ENCODE measurements around the gene TNNT1.
"Not testable (repeated sequence)": the region's sequence is repeated elsewhere in the genome, so short reads cannot be mapped to it uniquely, and the experiment has no call there.

TNNT1 gene

DNA sequence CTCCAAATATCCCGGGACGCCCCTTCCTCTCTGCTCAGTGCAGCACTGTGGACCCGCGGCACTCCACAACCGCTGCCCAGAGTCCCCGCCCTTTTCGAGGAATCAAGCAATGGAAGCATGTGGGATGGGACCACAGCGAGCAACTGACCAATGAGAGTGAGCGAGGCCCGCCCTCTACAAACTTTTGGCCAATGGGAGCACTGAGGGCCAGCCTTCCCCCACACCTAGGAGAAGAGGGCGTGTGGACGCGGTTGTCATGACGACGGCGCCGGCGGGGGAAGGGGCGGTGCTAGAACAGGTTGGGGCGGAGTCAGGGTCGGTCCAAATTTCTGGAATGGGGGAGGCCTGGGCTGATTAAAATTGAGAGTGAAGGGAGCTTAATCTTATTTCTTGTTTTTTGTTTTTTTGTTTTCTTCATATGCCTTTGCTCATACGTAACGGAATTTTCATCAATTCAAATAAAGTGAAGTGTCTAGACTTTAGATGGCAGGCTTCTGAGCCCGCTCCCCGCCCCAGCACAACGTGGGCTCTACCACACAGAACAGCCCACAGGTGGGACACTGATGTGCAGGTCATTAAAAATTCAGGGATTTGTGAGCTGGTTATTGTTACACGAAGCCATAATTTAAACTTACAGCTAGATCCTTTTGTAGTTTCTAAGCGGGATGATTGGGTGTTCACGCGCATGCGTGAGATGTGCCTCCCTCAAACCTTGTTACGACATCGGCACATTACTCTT lies 17.7 kb upstream of the TNNT1 start, which contains the start of gene DNAAF3:
TSS of gene DNAAF3 (minus strand) at position 84 of the 739 bp plus-strand sequence. CDS start 200 bp downstream, outside the sequence.
- DNase-seq: peak; percentile 99

DNA sequence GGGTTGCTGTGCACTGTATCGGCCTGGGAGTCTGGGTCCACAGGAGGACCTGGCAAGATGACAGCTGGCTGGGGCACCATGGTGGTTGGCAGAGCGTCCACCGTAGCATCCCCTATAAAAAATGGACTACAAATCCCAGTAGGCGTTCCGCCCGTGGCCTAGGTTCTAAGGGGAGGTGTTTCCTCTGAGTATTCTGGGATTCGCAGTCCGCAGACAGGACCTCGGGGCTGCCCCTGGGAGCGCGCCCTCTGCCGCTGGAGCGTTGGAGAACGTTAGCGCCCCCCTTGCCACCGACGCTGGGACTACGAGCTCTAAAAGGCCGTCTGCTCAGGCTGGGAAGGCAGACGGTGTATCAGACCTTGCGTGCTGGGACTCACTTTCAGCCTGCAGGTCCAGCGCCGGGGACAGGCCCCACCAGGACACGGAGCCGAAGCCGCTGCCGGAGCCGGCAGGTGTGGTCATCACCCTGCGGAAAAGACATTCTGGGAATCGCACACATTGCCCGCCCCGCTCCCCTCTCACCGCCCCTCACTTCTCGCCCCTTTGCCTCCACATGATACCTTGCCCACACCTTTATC lies 17.0 kb upstream of the TNNT1 start:
- peak; percentile 83 for DNase-seq

DNA sequence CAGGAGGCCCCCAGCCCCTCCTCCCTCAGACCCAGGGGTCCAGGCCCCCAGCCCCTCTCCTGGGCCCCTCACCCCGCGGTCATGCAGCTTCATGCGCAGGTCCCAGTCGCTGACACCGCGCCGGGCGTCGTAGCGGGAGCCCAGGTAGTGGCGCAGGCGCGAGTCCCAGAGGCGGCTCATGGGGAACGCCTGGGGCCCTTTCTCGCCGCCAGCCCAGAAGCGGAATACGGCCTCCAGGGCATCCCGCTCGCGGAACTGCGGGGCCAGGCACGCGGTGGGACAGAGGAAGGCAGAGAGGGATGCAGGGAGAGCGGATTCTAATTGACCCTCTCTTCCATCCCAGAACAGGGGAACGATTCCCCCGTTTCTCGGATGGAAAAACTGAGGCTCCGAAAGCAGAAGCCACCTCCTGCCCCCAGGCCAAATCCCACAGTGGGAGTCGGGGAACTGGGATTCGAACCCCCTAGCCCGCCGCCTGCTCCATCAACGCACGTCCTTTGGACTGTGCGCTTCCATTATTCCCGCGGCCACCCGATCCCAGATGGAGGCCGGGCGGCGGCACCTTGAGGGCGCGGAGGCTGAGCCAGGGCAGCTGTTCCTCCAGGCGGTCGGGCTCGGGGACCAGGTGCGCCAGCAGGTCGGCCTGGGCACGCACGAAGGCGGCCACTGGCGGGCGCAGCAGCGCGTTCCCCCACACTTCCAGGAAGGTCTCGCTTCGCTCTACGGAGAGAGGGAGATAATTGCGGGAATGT lies 12.7 kb upstream of the TNNT1 start:
- DNase-seq: no peak

DNA sequence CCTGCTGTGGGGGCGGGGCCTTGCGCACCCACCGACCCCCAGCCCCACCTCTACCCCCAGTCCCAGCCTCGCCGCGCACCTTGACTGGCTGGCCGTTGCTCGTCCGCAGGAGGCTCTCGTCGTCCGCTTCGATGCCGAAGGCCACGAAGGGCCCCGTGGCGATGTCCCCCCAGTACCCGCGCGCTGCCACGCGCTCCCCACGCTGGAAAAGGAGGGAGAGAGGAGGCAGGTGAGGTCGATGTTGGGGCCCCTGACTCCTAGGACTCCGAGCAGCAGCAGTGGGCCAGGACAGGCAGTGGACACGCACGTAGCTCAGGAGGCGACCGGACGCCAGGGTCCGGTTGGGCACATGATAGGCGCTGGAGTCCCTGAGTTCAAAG lies 12.0 kb upstream of the TNNT1 start:
- DNase-seq: no peak

DNA sequence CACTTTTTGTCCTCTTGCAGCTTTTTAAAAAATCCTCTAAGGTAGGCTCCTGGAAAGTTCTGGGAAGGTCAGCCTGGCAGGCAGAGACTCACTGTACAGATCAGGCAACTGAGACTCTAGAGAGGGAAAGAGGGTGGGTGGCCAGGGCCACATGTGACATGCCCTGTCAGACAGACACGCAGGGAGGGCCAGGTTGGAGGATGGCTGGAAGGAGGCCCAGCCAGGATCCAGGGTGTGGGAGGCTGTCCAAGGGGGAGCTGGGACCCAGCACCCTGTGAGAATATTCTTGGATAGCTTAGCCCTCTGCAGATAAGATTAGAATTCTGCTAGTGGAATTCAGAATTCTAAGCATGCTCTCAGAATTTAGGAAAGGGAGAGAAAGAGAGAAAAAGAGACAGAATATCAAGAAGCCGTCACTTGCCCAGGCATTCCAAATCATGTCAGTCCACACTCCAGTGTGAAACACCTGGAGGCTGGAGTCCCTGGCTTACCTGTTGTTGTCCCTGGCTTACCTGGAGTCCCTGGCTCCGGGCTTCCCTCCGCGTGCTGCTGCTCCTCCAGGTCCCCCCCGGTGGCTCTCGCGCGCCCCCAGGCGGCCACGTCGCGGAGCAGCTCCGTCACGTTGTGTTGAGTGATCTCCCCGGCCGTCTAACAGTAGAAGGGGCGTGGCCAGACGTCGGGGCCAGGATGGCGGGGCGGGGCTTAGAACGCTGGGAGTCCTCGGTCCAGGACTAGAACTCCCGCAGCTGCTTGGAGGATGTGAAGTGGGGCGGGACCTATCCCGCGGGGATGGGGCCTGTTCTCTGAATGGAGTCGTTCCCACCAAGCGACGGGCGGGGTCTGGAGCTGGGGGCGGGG lies 11.4 kb upstream of the TNNT1 start:
- DNase-seq: peak; percentile 96

DNA sequence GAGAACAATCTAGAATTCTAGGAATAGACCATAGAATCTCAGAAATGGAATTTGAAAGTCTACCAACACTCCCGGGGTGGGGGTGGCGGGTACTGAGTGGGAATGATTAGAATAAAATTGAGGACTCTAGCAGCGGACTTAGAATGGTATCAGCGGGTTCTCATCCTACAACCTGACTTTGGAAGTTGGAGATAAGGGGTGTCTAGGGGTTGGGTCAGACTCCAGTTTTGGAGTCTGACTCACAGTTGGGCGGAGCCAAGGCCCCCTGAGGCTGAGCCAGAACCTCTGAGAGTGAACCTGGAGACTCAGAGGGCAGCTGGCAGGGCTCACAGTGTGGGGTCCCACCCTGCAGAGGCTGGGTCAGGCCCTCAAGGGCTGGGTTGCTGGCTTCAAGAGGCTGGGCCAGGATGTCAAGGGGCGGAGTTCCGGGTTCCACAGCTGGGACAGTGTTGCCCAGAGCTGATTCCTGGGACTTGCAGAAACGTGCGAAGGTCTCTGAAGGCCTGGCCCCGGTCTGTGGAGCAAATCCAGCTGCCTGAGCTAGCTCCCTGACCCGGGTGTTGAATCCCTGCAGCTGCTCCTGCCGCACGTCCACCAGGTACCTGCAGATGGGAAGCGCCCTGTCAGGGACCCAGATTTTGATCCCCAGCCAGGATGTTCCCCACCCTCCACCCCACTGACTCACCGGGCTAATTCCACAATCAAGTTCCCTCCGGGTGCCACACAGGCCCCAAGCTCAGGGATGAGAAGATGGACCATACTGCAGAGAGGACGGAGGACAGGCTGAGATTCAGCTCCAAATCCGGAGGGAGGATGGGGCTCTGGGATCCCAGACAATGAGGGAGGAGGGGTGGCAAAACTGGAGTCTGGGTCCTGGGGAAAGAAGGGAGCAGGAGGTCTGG lies 10.1 kb upstream of the TNNT1 start:
- no peak for DNase-seq

DNA sequence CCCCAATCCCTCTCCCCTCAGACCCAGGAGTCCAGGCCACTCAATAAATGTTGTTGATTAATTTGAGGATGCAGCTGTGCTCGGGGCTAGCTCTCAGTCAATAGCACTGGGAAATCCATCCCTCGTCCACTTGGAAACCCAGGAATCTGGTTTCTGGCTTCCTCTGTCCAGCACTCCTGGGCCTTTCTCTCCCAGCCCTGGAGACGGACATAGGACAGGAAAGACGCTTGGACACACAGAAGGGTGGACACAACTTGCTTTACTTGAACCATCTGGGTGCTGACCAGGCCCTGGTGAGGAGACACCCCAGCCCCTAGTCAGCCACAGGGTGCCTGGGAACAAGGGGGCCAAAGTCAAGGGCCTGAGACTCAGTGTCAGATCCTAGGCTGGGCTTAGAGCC lies 9.4 kb upstream of the TNNT1 start:
- DNase-seq: no peak

DNA sequence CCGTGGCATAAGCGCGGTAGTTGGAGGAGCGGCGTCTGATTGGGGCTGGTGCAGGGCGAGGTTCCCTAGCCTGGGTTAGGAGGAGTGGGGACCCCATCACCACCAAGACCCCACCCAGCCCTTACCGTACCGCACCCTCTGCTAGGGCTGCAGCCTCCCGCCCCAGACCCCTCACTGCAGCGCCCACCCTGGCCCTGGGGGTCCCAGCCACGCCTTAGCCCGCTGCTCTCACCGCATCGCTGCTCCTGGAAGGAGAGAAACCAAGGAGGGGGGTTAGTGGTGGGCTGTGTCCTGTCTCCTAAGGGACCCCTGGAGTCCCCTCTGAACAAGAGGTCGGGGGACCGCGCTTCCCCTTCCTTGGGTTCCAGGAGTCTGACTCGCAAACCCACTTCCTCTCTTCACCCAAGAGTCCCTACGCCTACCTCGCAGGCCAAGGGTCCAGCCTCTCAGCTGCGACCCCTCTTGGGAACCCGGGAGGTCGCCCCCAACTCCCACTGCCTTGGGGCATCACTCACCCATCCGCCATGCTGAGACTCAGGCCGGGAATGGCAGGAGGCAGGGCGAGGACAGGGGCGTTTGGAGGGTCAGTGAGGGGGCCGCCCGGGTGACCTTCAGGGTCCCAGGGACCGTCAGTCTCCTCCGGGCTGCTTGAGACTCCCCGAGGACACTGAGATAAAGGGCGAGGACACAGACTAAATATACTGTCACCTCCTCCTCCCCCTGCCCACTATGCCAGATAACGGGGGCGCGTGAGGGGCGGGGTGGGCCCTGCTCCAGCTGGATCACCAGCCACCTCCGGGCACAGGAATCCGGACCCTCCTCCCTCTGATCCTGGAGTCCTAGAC lies 8.3 kb upstream of the TNNT1 start, which contains the start of gene TNNI3:
TSS of gene TNNI3 (minus strand) at position 669 of the 845 bp plus-strand sequence. CDS start at position 526, 143 bp downstream.
- DNase-seq: no peak

DNA sequence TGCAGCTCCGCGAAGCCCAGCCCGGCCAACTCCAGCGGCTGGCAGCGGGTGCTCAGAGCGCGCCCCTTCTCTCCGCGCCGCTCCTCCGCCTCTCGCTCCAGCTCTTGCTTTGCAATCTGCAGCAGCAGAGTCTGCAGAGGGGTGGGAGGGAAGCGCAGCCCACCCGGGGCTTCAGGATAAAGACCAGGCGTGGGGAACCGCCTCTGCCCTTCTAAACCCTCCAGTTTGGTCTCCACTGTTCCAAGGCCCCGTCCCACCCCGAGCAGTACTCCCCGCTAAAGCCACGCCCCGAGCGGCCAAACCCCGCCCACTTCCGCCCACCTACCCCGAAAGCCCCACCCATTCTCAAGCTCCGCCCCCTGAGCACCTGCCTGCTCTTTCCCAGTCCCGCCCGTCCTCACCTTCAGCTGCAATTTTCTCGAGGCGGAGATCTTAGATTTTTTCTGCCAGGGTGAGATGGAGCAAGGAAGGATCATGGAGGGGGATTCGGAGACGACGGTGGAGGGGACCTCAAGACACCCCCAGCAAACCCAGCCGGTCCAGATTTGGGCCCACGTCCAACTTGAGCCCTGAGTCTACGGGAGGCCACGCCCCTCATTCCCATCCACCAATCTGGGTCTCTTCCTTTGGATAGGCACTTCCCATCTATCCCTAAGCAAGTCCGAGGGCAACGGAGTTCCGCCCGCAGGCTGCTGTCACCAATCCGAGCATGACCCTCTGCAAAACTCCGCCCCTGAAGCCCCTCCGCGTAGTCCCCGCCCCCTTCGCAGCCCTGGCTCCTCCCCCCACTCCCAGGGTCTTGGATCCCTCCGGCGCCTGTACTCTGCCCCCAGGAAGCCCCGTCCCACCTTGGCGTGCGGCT lies 7.4 kb upstream of the TNNT1 start:
- DNase-seq: peak; percentile 96

DNA sequence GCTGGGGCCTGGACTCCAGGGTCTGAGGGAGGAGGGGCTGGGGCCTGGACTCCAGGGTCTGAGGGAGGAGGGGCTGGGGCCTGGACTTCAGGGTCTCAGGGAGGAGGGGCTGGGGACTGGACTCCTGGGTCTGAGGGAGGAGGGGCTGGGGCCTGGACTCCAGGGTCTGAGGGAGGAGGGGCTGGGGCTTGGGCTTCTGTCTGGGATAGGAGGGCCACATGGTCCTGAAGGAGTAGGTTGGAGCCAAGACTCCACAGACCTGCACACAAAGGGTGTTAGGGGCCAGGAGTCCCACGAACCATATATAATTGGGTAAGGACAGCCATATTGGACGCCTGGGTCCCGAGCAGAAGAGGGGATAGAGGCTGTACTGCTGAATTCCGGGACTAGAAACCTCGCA lies 6.8 kb upstream of the TNNT1 start:
- not testable (repeated sequence) for DNase-seq

DNA sequence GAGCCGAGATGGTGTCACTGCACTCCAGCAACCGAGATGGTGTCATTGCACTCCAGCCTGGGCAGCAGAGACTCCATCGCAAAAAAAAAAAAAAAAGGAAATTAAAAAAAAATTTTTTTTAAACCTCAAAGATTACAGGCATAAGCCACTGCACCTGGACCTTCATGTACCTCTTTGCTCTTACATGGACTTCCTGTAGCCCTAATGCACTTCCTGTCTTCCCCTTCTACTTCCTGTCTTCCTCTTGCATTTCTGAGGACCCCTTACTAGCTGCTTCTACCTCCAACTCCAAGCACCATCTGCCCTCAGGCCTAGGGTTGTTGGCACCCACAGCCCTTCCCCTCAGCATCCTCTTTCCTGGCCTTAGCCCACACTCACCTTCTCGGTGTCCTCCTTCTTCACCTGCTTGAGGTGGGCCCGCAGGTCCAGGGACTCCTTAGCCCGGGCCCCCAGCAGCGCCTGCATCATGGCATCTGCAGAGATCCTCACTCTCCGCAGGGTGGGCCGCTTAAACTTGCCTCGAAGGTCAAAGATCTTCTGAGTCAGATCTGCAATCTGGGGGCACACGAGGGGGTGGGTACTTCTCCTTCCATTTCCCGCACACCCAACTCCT lies 4.8 kb upstream of the TNNT1 start:
- no peak for DNase-seq

DNA sequence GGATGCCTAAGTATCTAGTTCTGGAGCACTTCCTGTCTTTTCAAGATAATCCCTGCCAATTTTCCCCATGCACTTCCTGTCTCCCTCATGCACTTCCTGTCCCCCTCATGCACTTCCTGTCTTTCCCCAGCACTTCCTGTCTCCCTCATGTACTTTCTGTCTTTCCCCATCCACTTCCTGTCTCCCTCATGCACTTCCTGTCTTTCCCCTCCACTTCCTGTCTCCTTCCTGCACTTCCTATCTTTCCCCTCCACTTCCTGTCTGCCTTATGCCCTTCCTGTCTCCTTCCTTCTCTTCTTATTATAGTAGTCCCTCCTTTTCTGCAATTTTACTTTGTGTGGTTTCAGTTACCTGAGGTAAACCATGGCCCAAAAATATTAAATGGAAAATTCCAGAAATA lies 3.0 kb upstream of the TNNT1 start:
- no peak for DNase-seq

DNA sequence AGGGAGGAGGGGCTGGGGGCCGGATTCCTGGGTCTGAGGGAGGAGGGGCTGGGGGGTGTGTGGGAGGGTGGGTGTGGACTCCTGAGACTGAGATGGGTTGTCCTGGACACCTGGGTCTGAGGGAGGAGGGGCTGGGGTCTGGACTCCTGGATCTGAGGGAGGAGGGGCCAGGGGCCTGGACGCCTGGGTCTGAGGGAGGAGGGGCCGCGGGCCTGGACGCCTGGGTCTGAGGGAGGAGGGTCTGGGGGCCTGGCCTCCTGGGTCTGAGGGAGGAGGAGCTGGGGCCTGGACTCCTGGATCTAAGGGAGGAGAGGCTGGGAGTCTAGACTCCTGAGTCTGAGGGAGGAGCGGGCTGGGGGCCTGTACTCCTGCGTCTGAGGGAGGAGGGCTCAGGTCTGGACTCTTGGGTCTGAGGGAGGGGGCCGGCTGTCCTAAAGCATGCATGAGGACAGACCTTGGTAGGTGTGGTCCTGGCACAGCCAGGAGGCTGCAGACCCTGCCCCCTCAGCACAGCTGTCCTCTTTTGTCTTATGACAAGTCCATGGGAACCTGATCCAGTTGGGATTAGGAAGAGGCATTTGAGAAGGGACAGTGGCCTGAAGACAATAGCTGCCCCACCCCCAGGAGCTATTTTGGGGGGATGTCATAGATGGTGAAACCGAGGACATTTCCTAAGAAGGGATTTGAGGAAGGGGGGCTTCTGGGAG lies 1.3 kb downstream of the TNNT1 start:
- DNase-seq: no peak

DNA sequence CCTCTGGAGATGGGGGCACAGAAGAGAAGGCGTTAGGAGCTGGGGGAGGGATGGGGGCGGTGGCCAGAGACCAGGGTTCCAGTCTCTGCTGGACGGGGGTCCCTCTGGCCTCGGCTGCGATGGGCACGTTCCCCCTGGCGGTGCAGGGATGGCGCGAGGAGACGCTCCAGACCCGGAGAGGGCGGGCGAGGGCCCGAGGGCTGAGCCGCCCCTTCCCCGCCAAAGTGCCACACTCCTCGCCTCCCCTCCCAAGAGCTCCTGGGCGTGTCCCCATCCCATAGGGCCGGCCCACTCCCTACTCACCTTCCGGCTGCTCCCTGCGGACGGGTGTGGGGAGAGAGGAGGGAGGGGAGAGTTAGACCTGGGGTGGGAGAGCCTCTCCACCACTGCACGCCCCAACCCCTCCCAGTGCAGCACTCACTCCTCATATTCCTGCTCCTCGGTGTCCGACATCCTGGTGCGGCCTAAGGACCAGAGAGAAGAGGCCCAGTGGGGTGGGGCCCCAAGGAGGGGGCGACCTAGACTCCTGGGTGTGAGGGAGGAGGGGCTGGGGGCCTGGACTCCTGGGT lies 2.2 kb downstream of the TNNT1 start:
- peak; percentile 82 for DNase-seq

DNA sequence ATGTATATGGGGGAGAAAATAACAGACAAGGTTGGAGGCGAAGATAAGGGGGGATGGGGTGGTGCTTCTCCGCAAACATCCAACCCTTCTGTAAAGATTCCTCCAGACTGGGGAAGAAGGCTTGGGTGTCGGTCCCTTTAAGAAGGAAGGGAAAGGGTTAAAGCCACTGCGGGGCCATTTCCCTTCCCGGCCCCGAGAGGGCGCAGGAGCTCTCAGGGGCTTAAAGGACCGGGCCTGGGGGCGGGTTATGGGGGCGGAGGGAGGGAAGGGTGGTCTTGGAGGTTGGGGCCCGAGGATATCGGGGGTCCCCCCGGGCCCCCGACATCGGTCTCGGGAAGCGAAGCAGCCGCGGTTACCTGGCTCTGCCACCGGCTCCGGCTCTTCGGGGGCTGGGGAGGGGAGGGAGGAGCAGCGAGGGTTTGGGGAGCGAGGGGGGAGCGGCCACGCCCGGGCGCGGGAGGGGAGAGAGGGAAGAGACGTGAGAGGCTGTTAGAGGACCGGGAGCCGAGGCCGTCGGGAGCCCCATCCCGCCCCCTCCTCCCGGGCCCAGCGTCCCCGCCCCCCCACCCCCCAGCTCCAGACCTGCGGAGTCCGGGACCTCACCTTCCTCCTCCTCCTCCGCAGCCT lies 2.8 kb downstream of the TNNT1 start:
- DNase-seq: peak; percentile 67

DNA sequence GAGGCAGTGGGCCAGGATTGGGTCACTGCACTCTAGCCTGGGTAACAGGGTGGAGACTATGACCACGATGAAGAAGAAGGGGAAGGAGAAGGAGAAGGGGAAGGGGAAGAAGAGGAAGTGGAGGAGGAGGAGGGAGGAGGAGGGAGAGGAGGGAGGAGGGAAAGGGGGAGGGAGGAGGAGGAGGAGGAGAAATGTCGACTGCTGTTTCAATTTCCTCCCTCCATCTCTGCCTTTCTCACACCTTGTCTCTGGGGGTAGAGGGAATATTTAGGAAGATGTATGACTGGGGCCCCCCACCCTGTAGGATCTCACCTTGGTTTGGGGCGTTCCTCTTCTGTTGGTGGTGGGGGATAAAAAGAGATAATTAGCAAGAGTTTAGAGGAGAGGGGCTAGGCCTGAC lies 3.8 kb downstream of the TNNT1 start:
- DNase-seq: no peak

DNA sequence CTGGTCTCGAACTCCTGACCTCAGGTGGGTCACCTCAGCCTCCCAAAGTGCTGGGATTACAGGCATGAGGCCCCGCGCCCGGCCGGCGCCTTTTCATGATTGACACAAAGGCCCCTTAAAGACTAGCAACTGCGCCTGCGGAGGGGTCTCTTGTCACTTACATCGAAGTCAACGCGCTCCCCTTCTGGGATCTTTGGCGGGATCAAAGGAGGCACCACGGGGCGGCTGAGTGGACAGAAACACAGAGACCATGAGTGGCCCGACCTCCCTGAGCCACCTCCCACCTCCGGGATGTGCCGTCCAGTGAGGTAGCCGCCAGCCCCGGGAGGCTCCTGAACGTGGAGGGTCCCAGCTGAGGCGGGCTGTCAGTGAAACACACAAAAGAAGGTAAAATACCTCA lies 7.3 kb downstream of the TNNT1 start:
- no peak for DNase-seq

DNA sequence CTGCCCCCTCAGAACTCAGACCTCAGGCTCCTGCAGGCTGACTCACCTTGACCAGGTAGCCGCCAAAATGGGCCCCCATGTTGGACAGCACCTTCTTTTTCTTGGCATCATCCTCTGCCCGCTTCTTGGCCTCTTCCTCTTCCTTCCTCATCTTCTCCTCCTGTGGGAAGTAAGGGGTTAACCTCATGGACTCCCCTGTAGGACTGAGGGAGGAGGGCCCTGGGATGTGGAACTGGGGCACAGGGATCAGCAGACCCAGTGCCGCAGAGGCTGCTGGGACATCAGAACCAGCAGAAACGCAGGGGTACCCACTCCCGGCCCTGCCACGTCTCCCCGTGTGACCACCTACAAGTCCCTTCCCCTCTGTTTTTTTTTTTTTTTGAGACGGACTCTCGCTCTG lies 11.1 kb downstream of the TNNT1 start:
- DNase-seq: no peak

Data from NCI-H748 treated with DMSO at 0.1 percent for 48 hours (cell line).